OCI-LY7 (cell line): Measurements from ENCODE around the gene ADGRF4. TPM values are rescaled to one million over a fixed set of nuclear protein-coding genes. Genes with fewer than 3 reads are reported as not detected.

ENCODE experiments used
- BruUV-seq: library from RNA; stranded (reverse); fragments of 400-500 nt; replicated peaks from 2 replicates; lab custom pipeline; 2021; lab: Mats Ljungman, UMichigan
- CTCF ChIA-PET: fragments of 300-600 bp; sonication (Branson Sonifier 250); formaldehyde crosslinking; loops from one replicate; lab custom pipeline; 2022; ENCODE audit warnings: antibody characterized with exemption; ENCODE audit not compliant: unreplicated experiment; lab: Charles Lee
- POLR2A ChIA-PET: fragments of 300-600 bp; sonication (Branson Sonifier 250); formaldehyde crosslinking; loops from one replicate; lab custom pipeline; 2022; ENCODE audit warnings: antibody characterized with exemption; lab: Charles Lee
- DNase-seq: peaks from one replicate; pipeline ENCODE4 v3.0.0-alpha.2; 2015; ENCODE audit warnings: low spot score
- H2AFZ ChIP-seq: fragments of 200-600 bp; sonication (generic), shearing (Covaris generic); 2 replicates; pipeline ENCODE4 v1.6.1; 2014; ENCODE audit warnings: mild to moderate bottlenecking, antibody characterized with exemption, low read length, moderate library complexity
- H3K27ac ChIP-seq: fragments of 200-600 bp; sonication (generic); 2 replicates; pipeline ENCODE4 v1.5.1; 2014; ENCODE audit warnings: mixed run types, low read depth, mild to moderate bottlenecking, moderate library complexity, low read length, inconsistent platforms; ENCODE audit not compliant: poor library complexity, severe bottlenecking
- H3K36me3 ChIP-seq: fragments of 200-600 bp; sonication (generic); 2 replicates; pipeline ENCODE4 v1.6.1; 2014; ENCODE audit warnings: mild to moderate bottlenecking, antibody characterized with exemption, low read length, moderate library complexity, mixed read lengths; ENCODE audit not compliant: insufficient read depth
- H3K4me1 ChIP-seq: fragments of 200-600 bp; sonication (generic); 2 replicates; pipeline ENCODE4 v1.5.1; 2014; ENCODE audit warnings: mild to moderate bottlenecking, low read length; ENCODE audit not compliant: insufficient read depth, poor library complexity, severe bottlenecking
- H3K4me2 ChIP-seq: fragments of 200-600 bp; sonication (generic); 2 replicates; pipeline ENCODE4 v1.6.1; 2014; ENCODE audit warnings: mild to moderate bottlenecking, low read length
- H3K4me3 ChIP-seq: fragments of 200-600 bp; sonication (generic); 2 replicates; pipeline ENCODE4 v1.5.1; 2014; ENCODE audit warnings: mild to moderate bottlenecking, low read depth, low read length; ENCODE audit not compliant: poor library complexity, severe bottlenecking
- H3K79me2 ChIP-seq: fragments of 200-600 bp; sonication (generic); 2 replicates; pipeline ENCODE4 v1.6.1; 2016; ENCODE audit warnings: low read depth, mild to moderate bottlenecking, low read length, moderate library complexity, mixed read lengths; ENCODE audit not compliant: insufficient read depth
- H3K9me2 ChIP-seq: fragments of 200-600 bp; sonication (generic); 2 replicates; pipeline ENCODE4 v1.6.1; 2016; ENCODE audit warnings: mild to moderate bottlenecking, low read length, mixed read lengths; ENCODE audit not compliant: insufficient read depth
- H3K9me3 ChIP-seq: fragments of 200-600 bp; sonication (generic); 2 replicates; pipeline ENCODE4 v1.6.1; 2014; ENCODE audit warnings: mild to moderate bottlenecking, mixed run types, low read length, mixed read lengths
- H4K20me1 ChIP-seq: fragments of 200-600 bp; sonication (generic); 2 replicates; pipeline ENCODE4 v1.6.1; 2014; ENCODE audit warnings: mild to moderate bottlenecking, antibody characterized with exemption, low read length, moderate library complexity, mixed read lengths; ENCODE audit not compliant: insufficient read depth
- EZH2phosphoT487 ChIP-seq: fragments of 200-600 bp; sonication (generic); IDR thresholded peaks from 2 replicates; pipeline ENCODE4 v1.6.1; 2018; ENCODE audit warnings: low read depth, borderline replicate concordance, mild to moderate bottlenecking, mixed run types, antibody characterized with exemption, low read length, moderate library complexity, mixed read lengths
- intact Hi-C: fragments of 100-400 bp; cut with micrococcal nuclease; formaldehyde crosslinking; loops from one replicate; pipeline ENCODE4 v1.10.0; 2022; ENCODE audit not compliant: unreplicated experiment
- total RNA-seq, 2 experiments: library from RNA; depleted of rRNA in 1 of 2; stranded (reverse); fragments of >200 nt in 1 of 2; shearing (Covaris generic) in 1 of 2; gene quantifications; 2 replicates each; pipeline ENCODE4 v1.2.3, GENCODE V29; 2014 to 2022
- TF ChIP-seq, protein P1 (sequence below): fragments of 200-600 bp; sonication (generic); conservative IDR thresholded peaks from 2 replicates; pipeline ENCODE4 v1.5.1; 2014; ENCODE audit warnings: mild to moderate bottlenecking, antibody characterized with exemption, low read length, moderate library complexity, mixed read lengths

Gene ADGRF4
- total RNA-seq, 2 experiments from 2014 or later = not detected

DNA sequence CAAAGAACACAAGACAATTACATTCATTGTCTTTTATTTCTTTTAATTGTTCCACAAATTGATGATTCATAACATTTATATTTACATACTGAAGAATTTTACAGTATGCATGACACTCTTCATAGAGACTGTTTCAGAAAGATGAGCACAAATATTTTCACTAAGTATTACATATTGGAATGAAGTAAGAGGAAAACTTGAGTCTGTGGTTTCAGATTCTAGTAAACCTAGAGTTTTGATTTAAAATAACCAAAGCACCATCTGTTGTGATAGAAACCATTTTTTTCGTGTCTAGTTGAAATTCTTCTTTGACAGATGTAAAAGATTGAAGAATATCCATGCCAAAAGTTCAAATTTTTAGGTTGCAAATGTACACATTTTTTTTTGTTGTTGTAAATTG is 51.4 kb downstream of the ADGRF4 start:
- CTCF ChIA-PET = no interaction called here
- no peak overlapping the region for H3K27ac ChIP-seq

DNA sequence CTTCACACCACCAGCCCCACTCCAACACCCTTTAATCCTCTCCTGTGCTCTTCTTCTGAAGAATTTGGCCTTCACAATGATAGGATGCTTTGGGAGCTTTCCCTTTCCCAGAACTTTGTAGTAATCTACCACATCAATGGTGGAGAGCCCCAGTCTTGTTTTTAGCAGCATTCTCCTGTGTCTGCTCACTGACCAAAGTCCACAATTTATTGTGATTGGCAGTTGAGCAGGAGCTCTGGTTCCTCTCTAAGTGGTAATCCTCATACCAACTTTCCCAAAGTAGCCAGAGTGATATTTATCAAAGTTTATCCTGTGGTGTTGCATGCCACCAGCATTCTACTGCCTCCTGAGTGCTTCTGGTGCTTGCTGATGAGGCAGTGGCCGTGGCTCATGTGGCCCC is 54.4 kb downstream of the ADGRF4 start:
- no peak overlapping the region for H2AFZ ChIP-seq
- no peaks in the 10 kb centered on the region for H3K4me1 ChIP-seq
- no peaks in the 10 kb centered on the region for H3K79me2 ChIP-seq
- no peaks in the 10 kb centered on the region for H3K9me3 ChIP-seq
- no peaks in the 10 kb centered on the region for H3K9me2 ChIP-seq
- H3K36me3 ChIP-seq = no peaks in the 10 kb centered on the region
- ChIA-PET POLR2A (interaction anchor here (1.1 kb wide), 1 partner anchor 18 kb away, joined by 3 read pairs; no protein-coding TSS in a partner anchor), CTCF (no interaction called here)
- intact Hi-C loops = no loop called here
- TF ChIP-seq, protein P1, sequence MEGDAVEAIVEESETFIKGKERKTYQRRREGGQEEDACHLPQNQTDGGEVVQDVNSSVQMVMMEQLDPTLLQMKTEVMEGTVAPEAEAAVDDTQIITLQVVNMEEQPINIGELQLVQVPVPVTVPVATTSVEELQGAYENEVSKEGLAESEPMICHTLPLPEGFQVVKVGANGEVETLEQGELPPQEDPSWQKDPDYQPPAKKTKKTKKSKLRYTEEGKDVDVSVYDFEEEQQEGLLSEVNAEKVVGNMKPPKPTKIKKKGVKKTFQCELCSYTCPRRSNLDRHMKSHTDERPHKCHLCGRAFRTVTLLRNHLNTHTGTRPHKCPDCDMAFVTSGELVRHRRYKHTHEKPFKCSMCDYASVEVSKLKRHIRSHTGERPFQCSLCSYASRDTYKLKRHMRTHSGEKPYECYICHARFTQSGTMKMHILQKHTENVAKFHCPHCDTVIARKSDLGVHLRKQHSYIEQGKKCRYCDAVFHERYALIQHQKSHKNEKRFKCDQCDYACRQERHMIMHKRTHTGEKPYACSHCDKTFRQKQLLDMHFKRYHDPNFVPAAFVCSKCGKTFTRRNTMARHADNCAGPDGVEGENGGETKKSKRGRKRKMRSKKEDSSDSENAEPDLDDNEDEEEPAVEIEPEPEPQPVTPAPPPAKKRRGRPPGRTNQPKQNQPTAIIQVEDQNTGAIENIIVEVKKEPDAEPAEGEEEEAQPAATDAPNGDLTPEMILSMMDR = no peak
- no peak for TF ChIP-seq EZH2phosphoT487
- no peak overlapping the region for H3K27ac ChIP-seq
- BruUV-seq = no TSS peak
- H4K20me1 ChIP-seq = no peaks in the 10 kb centered on the region
- DNase-seq = no peak
- no peak overlapping the region for H3K4me3 ChIP-seq
- H3K4me2 ChIP-seq = no peak overlapping the region

More for the DNA sequence above, 51.4 kb downstream of the ADGRF4 start:
- no peaks in the 10 kb centered on the region for H3K36me3 ChIP-seq
- no peak overlapping the region for H3K4me3 ChIP-seq
- H3K4me1 ChIP-seq = no peaks in the 10 kb centered on the region
- H3K9me3 ChIP-seq = no peaks in the 10 kb centered on the region
- H4K20me1 ChIP-seq = no peaks in the 10 kb centered on the region
- POLR2A ChIA-PET = interaction anchor here (1.3 kb wide), 1 partner anchor 8 kb away, joined by 6 read pairs; no protein-coding TSS in a partner anchor
- TF ChIP-seq EZH2phosphoT487 = no peak
- TF ChIP-seq, protein P1 = no peak
- H3K4me2 ChIP-seq = no peak overlapping the region
- intact Hi-C loops = no loop called here
- DNase-seq = no peak
- no peaks in the 10 kb centered on the region for H3K9me2 ChIP-seq
- BruUV-seq = no TSS peak
- no peaks in the 10 kb centered on the region for H3K79me2 ChIP-seq
- H2AFZ ChIP-seq = no peak overlapping the region

DNA sequence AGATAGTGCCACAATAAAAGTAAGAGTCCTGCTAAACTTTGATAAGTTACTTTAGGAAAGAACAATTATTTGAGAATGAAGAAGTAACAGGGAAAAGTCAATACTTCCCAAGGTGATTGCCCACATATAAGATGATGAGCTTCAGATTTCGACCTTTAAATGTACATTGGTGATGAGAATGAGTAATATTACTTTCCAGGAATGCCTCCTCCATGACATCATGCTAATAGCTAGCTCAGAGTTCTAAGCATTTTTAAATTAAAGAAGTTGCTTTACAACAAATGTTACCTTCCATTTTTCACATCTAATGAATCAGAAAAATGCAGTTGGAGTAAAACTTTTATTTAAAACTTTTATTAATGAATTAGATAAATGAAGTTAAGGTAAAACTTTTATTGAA is 61.0 kb downstream of the ADGRF4 start:
- Histone ChIP-seq H3K9me3 (no peaks in the 10 kb centered on the region), H3K4me2 (no peak overlapping the region), H4K20me1 (no peaks in the 10 kb centered on the region), H2AFZ (no peak overlapping the region), H3K4me1 (no peaks in the 10 kb centered on the region), H3K36me3 (no peaks in the 10 kb centered on the region), H3K9me2 (no peaks in the 10 kb centered on the region), H3K79me2 (no peaks in the 10 kb centered on the region), H3K4me3 (no peak overlapping the region), H3K27ac (no peak overlapping the region)
- intact Hi-C loops = no loop called here
- no TSS peak for BruUV-seq
- ChIA-PET POLR2A (no interaction called here), CTCF (no interaction called here)
- no peak for TF ChIP-seq EZH2phosphoT487
- TF ChIP-seq, protein P1 = no peak
- DNase-seq = no peak
